ENCODE measurements around the gene PRKN.

GRCh38 chr6:162332365-162332764 lies 395.2 kb downstream of the PRKN start:
- TF ChIP-seq MAX (CRISPR knock-in tag; IDR thresholded peaks at IDR 0.05) (no peak), STAG1 (CRISPR knock-in tag; IDR thresholded peaks at IDR 0.05; ENCODE audit: borderline replicate concordance) (no peak), SREBF2 (CRISPR knock-in tag; IDR thresholded peaks at IDR 0.05) (no peak), SMC3 (conservative IDR thresholded peaks at IDR 0.05; ENCODE audit: insufficient read depth, low read depth, low read length) (no peak), ZNF512 (tag; IDR thresholded peaks at IDR 0.05) (no peak), POLR2A (conservative IDR thresholded peaks at IDR 0.05) (no peak), KLF16 (IDR thresholded peaks at IDR 0.05) (no peak), HCFC1 (IDR thresholded peaks at IDR 0.05; ENCODE audit: low read depth, low read length) (no peak), SIN3A (IDR thresholded peaks at IDR 0.05; ENCODE audit: borderline replicate concordance in 2 of 2, control insufficient read depth in 1 of 2, low read depth in 2 of 2, low read length in 2 of 2) (no peak), ZNF274 (IDR thresholded peaks at IDR 0.05; ENCODE audit: borderline replicate concordance, low read depth, low read length) (no peak), THAP12 (CRISPR knock-in tag; IDR thresholded peaks at IDR 0.05) (no peak), ZFP1 (CRISPR knock-in tag; IDR thresholded peaks at IDR 0.05) (no peak)
